ENCODE data around the gene MPST. TPM values are rescaled to one million over a fixed set of nuclear protein-coding genes. Genes with fewer than 3 reads are reported as not detected.

Gene MPST
- total RNA-seq, 6 donors from 2014 or later = 80.8 to 183 (median 135) TPM

GRCh38 chr22:37037669-37038068, 18.1 kb downstream of the MPST start:
- Histone ChIP-seq H3K27ac (no peak overlapping the region), H3K36me3 (no peaks in the 10 kb centered on the region), H3K27me3 (no peaks in the 10 kb centered on the region), H3K4me1 (peaks cover 0 to 30% (median 15%) of the 10 kb centered on the region in 4 donors), H3K9me3 (no peaks in the 10 kb centered on the region), H3K4me3 (no peak overlapping the region)
- DNase-seq (no peak), ATAC-seq (ENCODE audit: low FRiP score in 2 of 2) (no peak)
- WGBS, 2 donors = 64 to 66% methylated on average over 14 of the region's 14 CpGs
- TF ChIP-seq POLR2AphosphoS5 (IDR thresholded peaks at IDR 0.05) (no peak), POLR2A (IDR thresholded peaks at IDR 0.05) (no peak), EP300 (IDR thresholded peaks at IDR 0.05) (no peak), CTCF (IDR thresholded peaks at IDR 0.05) (no peak)

GRCh38 chr22:37039466-37039865, 19.9 kb downstream of the MPST start:
- no peak overlapping the region for H3K27ac ChIP-seq
- no peak for ATAC-seq (ENCODE audit: low FRiP score in 2 of 2)
- DNase-seq = no peak
- no peaks in the 10 kb centered on the region for H3K9me3 ChIP-seq
- peaks cover 0 to 30% (median 14%) of the 10 kb centered on the region in 4 donors for H3K4me1 ChIP-seq
- WGBS, 2 donors = 90 to 100% methylated on average over 2 of the region's 2 CpGs
- no peaks in the 10 kb centered on the region for H3K27me3 ChIP-seq
- TF ChIP-seq POLR2A (IDR thresholded peaks at IDR 0.05) = no peak
- TF ChIP-seq CTCF (IDR thresholded peaks at IDR 0.05) = no peak
- TF ChIP-seq POLR2AphosphoS5 (IDR thresholded peaks at IDR 0.05) = no peak
- no peak for TF ChIP-seq EP300 (IDR thresholded peaks at IDR 0.05)
- no peak overlapping the region for H3K4me3 ChIP-seq
- H3K36me3 ChIP-seq = no peaks in the 10 kb centered on the region

DNA sequence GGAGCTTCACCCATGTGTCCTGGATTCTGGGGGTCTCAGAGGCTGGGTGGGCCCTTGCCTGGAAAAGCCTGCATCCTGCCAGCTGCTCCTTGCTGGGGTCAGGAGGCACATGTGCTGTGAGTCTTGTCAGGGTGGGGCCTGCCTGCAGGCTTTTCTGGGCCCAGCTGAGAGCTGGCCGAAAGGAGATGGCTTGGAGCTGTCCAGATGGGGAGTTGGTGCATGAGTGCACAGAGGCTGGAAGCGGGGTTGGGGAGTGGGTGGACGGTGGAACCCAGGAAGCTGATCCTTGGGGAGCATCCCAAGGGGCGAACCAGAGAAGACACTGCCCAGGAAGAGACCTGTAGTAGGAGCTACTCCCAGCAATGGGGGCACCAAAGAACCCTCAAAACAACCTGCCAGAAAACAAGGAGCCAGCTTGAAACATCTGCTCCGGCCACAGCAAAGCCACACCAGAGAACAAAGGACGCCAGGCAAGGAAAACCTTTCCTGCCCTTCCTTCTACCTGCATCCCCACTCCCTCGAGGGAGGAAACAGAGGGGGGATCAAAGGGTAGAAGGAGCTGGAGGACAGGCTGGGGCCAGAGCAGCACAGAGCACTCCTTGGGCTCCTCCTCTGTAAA, 23.8 kb downstream of the MPST start:
- DNase-seq (no peak), ATAC-seq (ENCODE audit: low FRiP score in 2 of 2) (no peak)
- H3K4me1 ChIP-seq = peaks cover 0 to 20% (median 11%) of the 10 kb centered on the region in 4 donors
- no peak for TF ChIP-seq POLR2A (IDR thresholded peaks at IDR 0.05)
- no peak for TF ChIP-seq POLR2AphosphoS5 (IDR thresholded peaks at IDR 0.05)
- TF ChIP-seq CTCF (IDR thresholded peaks at IDR 0.05) = no peak
- TF ChIP-seq EP300 (IDR thresholded peaks at IDR 0.05) = no peak
- 77 to 78% methylated on average over 7 of the region's 7 CpGs for WGBS, 2 donors
- no peak overlapping the region for H3K27ac ChIP-seq
- H3K27me3 ChIP-seq = no peaks in the 10 kb centered on the region
- H3K36me3 ChIP-seq = no peaks in the 10 kb centered on the region
- H3K4me3 ChIP-seq = no peak overlapping the region
- H3K9me3 ChIP-seq = no peaks in the 10 kb centered on the region

- ATAC-seq (ENCODE audit: low FRiP score in 2 of 2) = peak; percentile 85 to 94
- Histone ChIP-seq H3K27ac (no peak overlapping the region), H3K4me3 (no peak overlapping the region), H3K36me3 (no peaks in the 10 kb centered on the region), H3K27me3 (no peaks in the 10 kb centered on the region), H3K4me1 (peaks cover 0 to 20% (median 11%) of the 10 kb centered on the region in 4 donors), H3K9me3 (no peaks in the 10 kb centered on the region)
- peak; percentile 62 to 86 (median 76) for TF ChIP-seq CTCF (IDR thresholded peaks at IDR 0.05)
- no peak for TF ChIP-seq POLR2AphosphoS5 (IDR thresholded peaks at IDR 0.05)
- TF ChIP-seq EP300 (IDR thresholded peaks at IDR 0.05) = no peak
- WGBS, 2 donors = 40 to 52% methylated on average over 8 to 15 of the region's 17 CpGs
- DNase-seq = peak in 1 of 2 donors; percentile 87
These were observed 24.4 kb downstream of the MPST start for GRCh38 chr22:37043828-37044538.
